ENCODE results near the gene EPHB2. TPM values are rescaled to one million over a fixed set of nuclear protein-coding genes. Genes with fewer than 3 reads are reported as not detected.

EPHB2 gene
- total and polyA plus RNA-seq, 3 experiments from 2014 or later = 0.22 to 0.33 TPM; not detected in 1

- H3K27me3 ChIP-seq (ENCODE audit: insufficient read depth, low read length, poor library complexity, severe bottlenecking) = no peaks in the 10 kb centered on the region
- Mint-ChIP-seq H3K4me3 (no peak overlapping the region), H3K4me1 (no peaks in the 10 kb centered on the region), H3K36me3 (no peaks in the 10 kb centered on the region), H3K9me3 (no peaks in the 10 kb centered on the region), H3K27ac (no peak overlapping the region), H3K27me3 (peaks cover 0 to 11% of the 10 kb centered on the region in 2 donors)
- no peak for DNase-seq
- H3K36me3 ChIP-seq (ENCODE audit: insufficient read depth, low read length) = no peaks in the 10 kb centered on the region
- H3K4me1 ChIP-seq (ENCODE audit: insufficient read depth, low read length) = no peaks in the 10 kb centered on the region
- CTCF ChIA-PET = no interaction called here
- H3K9me3 ChIP-seq (ENCODE audit: low read length) = no peaks in the 10 kb centered on the region
- no peak overlapping the region for H3K27ac ChIP-seq (ENCODE audit: low read depth, low read length)
- POLR2A ChIA-PET = no interaction called here
- no peak overlapping the region for H3K4me3 ChIP-seq (ENCODE audit: low read length)
Observed at GRCh38 chr1:22767852-22768251, 57.2 kb downstream of the EPHB2 start.

GRCh38 chr1:22769932-22770331 is 59.3 kb downstream of the EPHB2 start:
- CTCF ChIA-PET = no interaction called here
- H3K27me3 ChIP-seq (ENCODE audit: insufficient read depth, low read length, poor library complexity, severe bottlenecking) = no peaks in the 10 kb centered on the region
- H3K36me3 Mint-ChIP-seq = no peaks in the 10 kb centered on the region

GRCh38 chr1:22772014-22772413 is 61.4 kb downstream of the EPHB2 start:
- CTCF ChIA-PET = no interaction called here
- no peak for DNase-seq

More at GRCh38 chr1:22769932-22770331, 59.3 kb downstream of the EPHB2 start:
- DNase-seq = no peak
- POLR2A ChIA-PET = no interaction called here
- no peaks in the 10 kb centered on the region for H3K9me3 ChIP-seq (ENCODE audit: low read length)
- H3K9me3 Mint-ChIP-seq = no peaks in the 10 kb centered on the region
- H3K27ac Mint-ChIP-seq = no peak overlapping the region
- no peak overlapping the region for H3K27ac ChIP-seq (ENCODE audit: low read depth, low read length)
- no peak overlapping the region for H3K4me3 ChIP-seq (ENCODE audit: low read length)
- H3K4me3 Mint-ChIP-seq = no peak overlapping the region
- peaks cover 0 to 7% of the 10 kb centered on the region in 2 donors for H3K27me3 Mint-ChIP-seq
- no peaks in the 10 kb centered on the region for H3K4me1 Mint-ChIP-seq
- H3K4me1 ChIP-seq (ENCODE audit: insufficient read depth, low read length) = no peaks in the 10 kb centered on the region
- H3K36me3 ChIP-seq (ENCODE audit: insufficient read depth, low read length) = no peaks in the 10 kb centered on the region

GRCh38 chr1:22773981-22774832 is 63.6 kb downstream of the EPHB2 start:
- no peak overlapping the region for H3K4me3 Mint-ChIP-seq
- H3K4me1 Mint-ChIP-seq = no peaks in the 10 kb centered on the region
- H3K9me3 ChIP-seq (ENCODE audit: low read length) = no peaks in the 10 kb centered on the region
- no peaks in the 10 kb centered on the region for H3K36me3 ChIP-seq (ENCODE audit: insufficient read depth, low read length)
- H3K27me3 Mint-ChIP-seq = peaks cover 15% of the 10 kb centered on the region in 2 donors
- no peaks in the 10 kb centered on the region for H3K36me3 Mint-ChIP-seq
- DNase-seq = no peak
- H3K9me3 Mint-ChIP-seq = no peaks in the 10 kb centered on the region
- H3K27me3 ChIP-seq (ENCODE audit: insufficient read depth, low read length, poor library complexity, severe bottlenecking) = no peaks in the 10 kb centered on the region
- H3K4me1 ChIP-seq (ENCODE audit: insufficient read depth, low read length) = no peaks in the 10 kb centered on the region
- H3K27ac ChIP-seq (ENCODE audit: low read depth, low read length) = no peak overlapping the region
- CTCF ChIA-PET = no interaction called here
- POLR2A ChIA-PET = no interaction called here
- H3K4me3 ChIP-seq (ENCODE audit: low read length) = no peak overlapping the region
- H3K27ac Mint-ChIP-seq = no peak overlapping the region

More at GRCh38 chr1:22772014-22772413, 61.4 kb downstream of the EPHB2 start:
- Mint-ChIP-seq H3K27ac (no peak overlapping the region), H3K27me3 (peaks cover 3 to 13% of the 10 kb centered on the region in 2 donors), H3K9me3 (no peaks in the 10 kb centered on the region), H3K4me1 (no peaks in the 10 kb centered on the region), H3K4me3 (no peak overlapping the region), H3K36me3 (no peaks in the 10 kb centered on the region)
- Histone ChIP-seq H3K27me3 (ENCODE audit: insufficient read depth, low read length, poor library complexity, severe bottlenecking) (no peaks in the 10 kb centered on the region), H3K9me3 (ENCODE audit: low read length) (no peaks in the 10 kb centered on the region), H3K27ac (ENCODE audit: low read depth, low read length) (no peak overlapping the region), H3K36me3 (ENCODE audit: insufficient read depth, low read length) (no peaks in the 10 kb centered on the region), H3K4me1 (ENCODE audit: insufficient read depth, low read length) (no peaks in the 10 kb centered on the region), H3K4me3 (ENCODE audit: low read length) (no peak overlapping the region)
- POLR2A ChIA-PET = no interaction called here

- H3K4me1 ChIP-seq (ENCODE audit: insufficient read depth, low read length) = no peaks in the 10 kb centered on the region
- no peaks in the 10 kb centered on the region for H3K9me3 ChIP-seq (ENCODE audit: low read length)
- H3K9me3 Mint-ChIP-seq = no peaks in the 10 kb centered on the region
- ChIA-PET CTCF (no interaction called here), POLR2A (no interaction called here)
- no peak overlapping the region for H3K4me3 Mint-ChIP-seq
- no peaks in the 10 kb centered on the region for H3K4me1 Mint-ChIP-seq
- H3K27me3 Mint-ChIP-seq = peaks cover 15 to 21% of the 10 kb centered on the region in 2 donors
- no peak overlapping the region for H3K27ac ChIP-seq (ENCODE audit: low read depth, low read length)
- no peaks in the 10 kb centered on the region for H3K27me3 ChIP-seq (ENCODE audit: insufficient read depth, low read length, poor library complexity, severe bottlenecking)
- no peak for DNase-seq
- H3K27ac Mint-ChIP-seq = no peak overlapping the region
- no peaks in the 10 kb centered on the region for H3K36me3 ChIP-seq (ENCODE audit: insufficient read depth, low read length)
- no peak overlapping the region for H3K4me3 ChIP-seq (ENCODE audit: low read length)
- no peaks in the 10 kb centered on the region for H3K36me3 Mint-ChIP-seq
Observed at GRCh38 chr1:22774833-22775182, 64.2 kb downstream of the EPHB2 start.

- DNase-seq = no peak
- Histone ChIP-seq H3K27ac (ENCODE audit: low read depth, low read length) (no peak overlapping the region), H3K36me3 (ENCODE audit: insufficient read depth, low read length) (no peaks in the 10 kb centered on the region), H3K4me3 (ENCODE audit: low read length) (no peak overlapping the region), H3K9me3 (ENCODE audit: low read length) (no peaks in the 10 kb centered on the region), H3K27me3 (ENCODE audit: insufficient read depth, low read length, poor library complexity, severe bottlenecking) (no peaks in the 10 kb centered on the region), H3K4me1 (ENCODE audit: insufficient read depth, low read length) (no peaks in the 10 kb centered on the region)
- CTCF ChIA-PET = no interaction called here
- Mint-ChIP-seq H3K27ac (no peak overlapping the region), H3K9me3 (no peaks in the 10 kb centered on the region), H3K4me1 (no peaks in the 10 kb centered on the region), H3K4me3 (no peak overlapping the region), H3K27me3 (peaks cover 15 to 25% of the 10 kb centered on the region in 2 donors), H3K36me3 (no peaks in the 10 kb centered on the region)
- POLR2A ChIA-PET = no interaction called here
Observed at GRCh38 chr1:22775478-22775877, 64.8 kb downstream of the EPHB2 start.

GRCh38 chr1:22776035-22776613 is 65.5 kb downstream of the EPHB2 start:
- Mint-ChIP-seq H3K4me1 (no peaks in the 10 kb centered on the region), H3K9me3 (peaks cover 0 to 3% (median 0%) of the 10 kb centered on the region in 5 donors), H3K36me3 (no peaks in the 10 kb centered on the region), H3K4me3 (no peak overlapping the region), H3K27ac (peak overlapping the region in 1 of 8 donors; percentile 1), H3K27me3 (peaks cover 18 to 28% of the 10 kb centered on the region in 2 donors)
- Histone ChIP-seq H3K4me1 (ENCODE audit: insufficient read depth, low read length) (no peaks in the 10 kb centered on the region), H3K27ac (ENCODE audit: low read depth, low read length) (no peak overlapping the region), H3K4me3 (ENCODE audit: low read length) (no peak overlapping the region), H3K9me3 (ENCODE audit: low read length) (no peaks in the 10 kb centered on the region), H3K36me3 (ENCODE audit: insufficient read depth, low read length) (no peaks in the 10 kb centered on the region), H3K27me3 (ENCODE audit: insufficient read depth, low read length, poor library complexity, severe bottlenecking) (no peaks in the 10 kb centered on the region)
- no peak for DNase-seq
- ChIA-PET CTCF (no interaction called here), POLR2A (no interaction called here)

- no peak for DNase-seq
- Histone ChIP-seq H3K4me1 (ENCODE audit: insufficient read depth, low read length) (no peaks in the 10 kb centered on the region), H3K27me3 (ENCODE audit: insufficient read depth, low read length, poor library complexity, severe bottlenecking) (no peaks in the 10 kb centered on the region), H3K9me3 (ENCODE audit: low read length) (no peaks in the 10 kb centered on the region), H3K36me3 (ENCODE audit: insufficient read depth, low read length) (no peaks in the 10 kb centered on the region), H3K4me3 (ENCODE audit: low read length) (no peak overlapping the region), H3K27ac (ENCODE audit: low read depth, low read length) (no peak overlapping the region)
- CTCF ChIA-PET = no interaction called here
- no peaks in the 10 kb centered on the region for H3K4me1 Mint-ChIP-seq
- H3K27ac Mint-ChIP-seq = no peak overlapping the region
- H3K36me3 Mint-ChIP-seq = no peaks in the 10 kb centered on the region
- H3K27me3 Mint-ChIP-seq = peaks cover 15 to 31% of the 10 kb centered on the region in 2 donors
- POLR2A ChIA-PET = no interaction called here
- H3K4me3 Mint-ChIP-seq = no peak overlapping the region
- peaks cover 0 to 3% (median 0%) of the 10 kb centered on the region in 5 donors for H3K9me3 Mint-ChIP-seq
Observed at GRCh38 chr1:22777388-22778057, 66.9 kb downstream of the EPHB2 start.
